Cardiac fibroblast (primary cell): ENCODE data around the gene ALDH7A1.

Source experiments
- DNase-seq, 2 donors: peaks; one replicate each; pipeline versions ENCODE4 v3.0.0 to v3.0.0-alpha.2; 2010; ENCODE audit warnings: low read depth in 2 of 2
- H3K4me3 ChIP-seq, 2 donors: replicated peaks in 1 of 2; 1 replicate in 1 of 2; 2 replicates in 1 of 2; pipeline ENCODE4 v1.5.1; 2011; ENCODE audit warnings: low read depth in 2 of 2, low read length in 2 of 2, mild to moderate bottlenecking in 2 of 2, moderate library complexity in 1 of 2
- TF ChIP-seq, protein P1 (sequence below): IDR thresholded peaks from one replicate; pipeline ENCODE4 v1.5.1; 2011; ENCODE audit warnings: low read depth, mild to moderate bottlenecking, low read length, inconsistent platforms

The ALDH7A1 gene

DNA sequence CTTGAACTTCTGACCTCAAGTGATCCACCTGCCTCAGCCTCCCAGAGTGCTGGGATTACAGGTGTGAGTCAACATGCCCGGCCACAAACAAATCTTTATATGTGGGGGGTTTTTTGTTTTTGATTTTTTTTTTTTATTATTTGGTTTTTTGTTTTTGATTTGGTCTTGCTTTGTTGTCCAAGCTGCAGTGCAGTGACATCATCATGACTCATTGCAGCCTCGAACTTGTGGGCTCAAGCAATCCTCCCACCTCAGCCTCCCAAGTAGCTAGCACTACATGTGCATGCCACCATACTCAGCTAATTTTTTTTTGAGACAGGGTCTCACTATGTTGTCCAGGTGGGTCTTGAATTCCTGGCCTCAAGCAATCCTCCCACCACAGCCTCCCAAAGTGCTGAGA lies 42.4 kb downstream of the ALDH7A1 start:
- TF ChIP-seq, protein P1, sequence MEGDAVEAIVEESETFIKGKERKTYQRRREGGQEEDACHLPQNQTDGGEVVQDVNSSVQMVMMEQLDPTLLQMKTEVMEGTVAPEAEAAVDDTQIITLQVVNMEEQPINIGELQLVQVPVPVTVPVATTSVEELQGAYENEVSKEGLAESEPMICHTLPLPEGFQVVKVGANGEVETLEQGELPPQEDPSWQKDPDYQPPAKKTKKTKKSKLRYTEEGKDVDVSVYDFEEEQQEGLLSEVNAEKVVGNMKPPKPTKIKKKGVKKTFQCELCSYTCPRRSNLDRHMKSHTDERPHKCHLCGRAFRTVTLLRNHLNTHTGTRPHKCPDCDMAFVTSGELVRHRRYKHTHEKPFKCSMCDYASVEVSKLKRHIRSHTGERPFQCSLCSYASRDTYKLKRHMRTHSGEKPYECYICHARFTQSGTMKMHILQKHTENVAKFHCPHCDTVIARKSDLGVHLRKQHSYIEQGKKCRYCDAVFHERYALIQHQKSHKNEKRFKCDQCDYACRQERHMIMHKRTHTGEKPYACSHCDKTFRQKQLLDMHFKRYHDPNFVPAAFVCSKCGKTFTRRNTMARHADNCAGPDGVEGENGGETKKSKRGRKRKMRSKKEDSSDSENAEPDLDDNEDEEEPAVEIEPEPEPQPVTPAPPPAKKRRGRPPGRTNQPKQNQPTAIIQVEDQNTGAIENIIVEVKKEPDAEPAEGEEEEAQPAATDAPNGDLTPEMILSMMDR, result no peak
- no peak for DNase-seq
- H3K4me3 ChIP-seq, result no peak overlapping the region

- TF ChIP-seq, protein P1, result peak; percentile 68
- no peak overlapping the region for H3K4me3 ChIP-seq
- peak; percentile 57 to 60 for DNase-seq
These were observed 50.8 kb downstream of the ALDH7A1 start for GRCh38 chr5:126544087-126544740.

- DNase-seq, result no peak
- H3K4me3 ChIP-seq, result no peak overlapping the region
- TF ChIP-seq, protein P1, result no peak
These were observed 51.4 kb downstream of the ALDH7A1 start for GRCh38 chr5:126543660-126544059.

- H3K4me3 ChIP-seq, result no peak overlapping the region
- TF ChIP-seq, protein P1, result no peak
- no peak for DNase-seq
These were observed 52.0 kb downstream of the ALDH7A1 start for GRCh38 chr5:126543009-126543408.

GRCh38 chr5:126542441-126542840 lies 52.6 kb downstream of the ALDH7A1 start:
- no peak overlapping the region for H3K4me3 ChIP-seq
- no peak for DNase-seq
- TF ChIP-seq, protein P1, result no peak

- TF ChIP-seq, protein P1, result no peak
- H3K4me3 ChIP-seq, result no peak overlapping the region
- no peak for DNase-seq
These were observed 54.4 kb downstream of the ALDH7A1 start for GRCh38 chr5:126540631-126541030.

DNA sequence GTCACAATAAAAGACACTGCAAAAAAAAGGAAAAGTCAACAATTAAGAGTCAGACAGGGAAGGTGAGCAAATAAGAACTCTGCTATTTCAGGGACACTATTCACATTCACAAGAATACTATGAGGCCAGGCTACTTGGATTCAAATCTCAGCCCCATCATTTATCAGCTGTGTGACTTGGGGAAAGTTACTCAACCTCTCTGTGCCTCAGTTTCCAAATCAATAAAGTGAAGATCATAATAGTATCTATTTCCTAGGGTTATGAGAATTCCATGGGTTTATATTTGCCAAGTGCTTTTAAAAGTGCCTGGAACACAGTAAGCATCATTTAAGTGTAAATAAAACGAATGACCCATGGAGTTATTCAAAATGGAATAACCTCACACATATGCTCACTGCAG lies 56.4 kb downstream of the ALDH7A1 start:
- TF ChIP-seq, protein P1, result no peak
- no peak overlapping the region for H3K4me3 ChIP-seq
- no peak for DNase-seq
